AG10803 (cell line): ENCODE data around the gene SYT7.
"Not testable (repeated sequence)": the region's sequence is repeated elsewhere in the genome, so short reads cannot be mapped to it uniquely, and the experiment has no call there.

Source experiments
- DNase-seq: peaks from one replicate; pipeline ENCODE4 v3.0.0; 2010; ENCODE audit warnings: low read depth
- H3K4me3 ChIP-seq: 2 replicates; pipeline ENCODE4 v1.5.1; 2011; ENCODE audit warnings: mild to moderate bottlenecking, low read length, control low read depth
- TF ChIP-seq, protein P1 (sequence below): conservative IDR thresholded peaks from 2 replicates; pipeline ENCODE4 v1.5.1; 2011; ENCODE audit warnings: mild to moderate bottlenecking, low read length, control low read depth, inconsistent platforms

The SYT7 gene

DNA sequence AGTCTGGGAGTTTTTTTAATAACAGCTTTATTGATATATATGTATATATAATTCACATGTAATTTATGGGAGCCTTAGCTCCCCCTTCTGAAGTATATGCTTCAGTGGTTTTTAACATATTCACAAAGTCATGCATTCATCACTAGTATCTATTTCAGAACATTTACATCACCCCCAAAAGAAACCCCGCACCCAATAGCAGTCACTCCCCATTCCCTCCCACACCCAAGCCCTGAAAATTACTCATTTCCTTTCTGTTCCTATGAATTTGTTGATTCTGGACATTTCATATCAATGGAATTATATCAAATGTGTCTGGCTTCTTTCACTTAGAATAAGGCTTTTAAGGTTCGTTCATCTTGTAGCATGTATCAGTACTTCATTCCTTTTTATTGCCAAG lies 35.6 kb upstream of the SYT7 start:
- DNase-seq = peak; percentile 19
- H3K4me3 ChIP-seq = no peak overlapping the region
- TF ChIP-seq, protein P1, sequence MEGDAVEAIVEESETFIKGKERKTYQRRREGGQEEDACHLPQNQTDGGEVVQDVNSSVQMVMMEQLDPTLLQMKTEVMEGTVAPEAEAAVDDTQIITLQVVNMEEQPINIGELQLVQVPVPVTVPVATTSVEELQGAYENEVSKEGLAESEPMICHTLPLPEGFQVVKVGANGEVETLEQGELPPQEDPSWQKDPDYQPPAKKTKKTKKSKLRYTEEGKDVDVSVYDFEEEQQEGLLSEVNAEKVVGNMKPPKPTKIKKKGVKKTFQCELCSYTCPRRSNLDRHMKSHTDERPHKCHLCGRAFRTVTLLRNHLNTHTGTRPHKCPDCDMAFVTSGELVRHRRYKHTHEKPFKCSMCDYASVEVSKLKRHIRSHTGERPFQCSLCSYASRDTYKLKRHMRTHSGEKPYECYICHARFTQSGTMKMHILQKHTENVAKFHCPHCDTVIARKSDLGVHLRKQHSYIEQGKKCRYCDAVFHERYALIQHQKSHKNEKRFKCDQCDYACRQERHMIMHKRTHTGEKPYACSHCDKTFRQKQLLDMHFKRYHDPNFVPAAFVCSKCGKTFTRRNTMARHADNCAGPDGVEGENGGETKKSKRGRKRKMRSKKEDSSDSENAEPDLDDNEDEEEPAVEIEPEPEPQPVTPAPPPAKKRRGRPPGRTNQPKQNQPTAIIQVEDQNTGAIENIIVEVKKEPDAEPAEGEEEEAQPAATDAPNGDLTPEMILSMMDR = no peak

DNA sequence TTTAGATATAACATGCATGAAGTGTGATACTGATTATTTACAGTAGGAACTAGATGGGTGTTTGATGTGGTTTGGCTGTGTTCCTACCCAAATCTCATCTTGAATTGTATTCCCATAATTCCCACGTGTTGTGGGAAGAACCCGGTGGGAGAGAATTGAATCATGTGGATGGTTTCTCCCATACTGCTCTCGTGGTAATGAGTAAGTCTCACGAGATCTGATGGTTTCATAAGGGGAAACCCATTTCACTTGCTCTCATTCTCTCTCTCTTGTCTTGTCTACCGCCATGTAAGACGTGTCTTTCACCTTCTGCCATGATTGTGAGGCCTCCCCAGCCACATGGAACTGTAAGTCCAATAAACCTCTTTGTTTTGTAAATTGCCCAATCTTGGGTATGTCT lies 33.9 kb upstream of the SYT7 start:
- not testable (repeated sequence) for H3K4me3 ChIP-seq
- DNase-seq = peak; percentile 29

DNA sequence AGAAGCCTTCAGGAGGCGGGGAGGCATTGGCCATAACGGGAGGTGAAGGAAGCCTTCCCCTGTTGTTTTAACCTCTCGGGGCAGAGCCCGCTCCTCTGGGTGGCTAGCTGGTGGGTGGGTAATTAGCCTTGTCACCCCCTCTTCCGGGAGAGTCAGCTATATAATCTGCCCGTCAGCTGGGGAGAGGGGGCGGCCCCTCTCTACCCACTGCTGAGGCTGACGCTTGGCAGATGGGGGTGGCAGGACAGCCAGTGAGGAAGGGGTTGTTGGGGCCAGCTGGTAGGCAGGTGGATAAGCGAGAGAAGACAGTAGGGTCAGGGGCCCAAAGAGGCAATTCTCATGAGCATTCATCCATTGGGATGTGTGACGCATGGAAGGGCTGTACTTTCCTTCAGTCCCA lies 33.0 kb upstream of the SYT7 start:
- H3K4me3 ChIP-seq = no peak overlapping the region
- DNase-seq = no peak
- TF ChIP-seq, protein P1 = no peak

DNA sequence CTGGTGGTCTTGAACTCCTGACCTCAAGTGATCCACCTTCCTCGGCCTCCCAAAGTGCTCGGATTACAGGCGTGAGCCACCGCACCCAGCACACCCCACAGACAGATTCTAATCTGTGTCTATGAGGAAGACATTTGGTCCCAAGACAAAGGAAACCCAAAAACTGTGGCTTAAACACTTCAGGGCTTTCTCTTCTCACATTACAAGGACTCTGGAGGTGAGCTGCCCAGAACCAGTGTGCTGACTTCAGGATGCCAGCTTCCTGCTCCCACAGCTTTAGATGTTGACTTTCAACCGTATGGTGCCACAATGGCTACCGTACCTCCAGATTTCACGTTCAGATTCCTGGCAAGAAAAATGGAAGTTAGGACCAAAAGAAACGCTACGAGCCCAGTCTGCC lies 32.2 kb upstream of the SYT7 start:
- no peak overlapping the region for H3K4me3 ChIP-seq
- TF ChIP-seq, protein P1 = no peak
- DNase-seq = no peak

DNA sequence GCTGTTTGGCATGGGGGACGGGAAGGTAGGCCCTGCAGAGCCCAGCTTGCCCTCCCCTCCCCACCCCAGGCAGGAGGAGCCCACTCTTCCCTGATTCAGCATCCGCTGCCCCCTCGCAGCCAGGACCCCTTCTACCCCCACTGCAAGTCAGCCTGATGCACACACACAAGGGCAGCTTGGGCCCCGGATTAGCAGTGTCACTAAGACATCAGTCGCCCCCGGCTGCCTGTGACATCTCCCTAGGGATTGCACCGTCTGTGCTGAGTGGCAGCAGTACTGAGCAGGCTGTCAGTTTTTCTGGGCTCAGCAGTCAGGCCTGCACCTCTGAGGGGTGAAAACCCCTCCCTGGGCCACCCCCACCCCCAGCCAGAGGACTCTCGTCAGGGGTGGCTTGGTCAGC lies 30.4 kb upstream of the SYT7 start:
- TF ChIP-seq, protein P1 = no peak
- H3K4me3 ChIP-seq = no peak overlapping the region
- no peak for DNase-seq

GRCh38 chr11:61610905-61611304 lies 30.0 kb upstream of the SYT7 start:
- no peak overlapping the region for H3K4me3 ChIP-seq
- TF ChIP-seq, protein P1 = no peak
- no peak for DNase-seq

DNA sequence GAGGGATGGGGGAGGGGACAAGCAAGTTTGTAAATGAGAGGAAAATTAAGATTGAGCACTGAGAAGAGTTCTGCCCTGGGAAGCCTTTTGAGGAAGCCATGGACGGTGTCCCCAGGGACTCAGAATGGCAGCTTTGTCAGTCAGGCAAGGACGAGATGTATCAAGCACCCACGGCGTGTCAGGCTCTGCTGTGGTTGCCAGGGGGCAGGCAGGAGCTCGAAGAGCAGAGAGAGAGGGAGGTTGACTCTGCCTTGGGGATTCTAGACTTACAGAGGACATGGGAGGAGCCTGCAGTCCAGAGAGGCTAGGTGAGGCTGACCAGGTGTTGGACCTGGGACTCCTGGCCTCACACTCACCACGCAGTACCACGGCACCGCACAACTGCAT lies 29.1 kb upstream of the SYT7 start:
- no peak overlapping the region for H3K4me3 ChIP-seq
- DNase-seq = no peak
- TF ChIP-seq, protein P1 = peak; percentile 12; the same call in 1 of the 2 replicates
